Stimulated activated CD4-positive, alpha-beta T cell treated with anti-CD3 and anti-CD28 coated beads, Interleukin-2, amount 100 ng/mL, for 4 hours (primary cell): ENCODE results near the gene PTPN4.

Source experiments
- DNase-seq: peaks from one replicate; pipeline ENCODE4 v3.0.0-alpha.2; 2020; ENCODE audit warnings: low read depth

Gene PTPN4

DNA sequence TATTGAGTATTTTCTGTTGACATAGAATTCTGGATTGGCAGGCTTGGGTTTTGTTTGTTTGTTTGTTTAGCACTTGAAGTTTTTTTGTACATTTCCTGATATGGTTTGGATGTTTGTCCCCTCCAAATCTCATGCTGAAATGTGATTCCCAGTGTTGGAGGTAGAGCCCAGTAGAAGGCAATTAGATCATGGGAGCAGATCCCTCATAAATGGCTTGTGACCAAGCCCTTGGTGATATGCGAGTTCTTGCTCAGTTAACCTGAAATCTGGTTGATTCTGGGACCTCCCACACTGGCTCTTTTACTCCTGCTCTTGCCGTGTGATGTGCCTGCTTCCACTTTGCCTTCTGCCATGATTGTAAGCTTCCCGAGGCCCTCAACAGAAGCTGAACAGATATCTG lies 98.0 kb downstream of the PTPN4 start:
- no peak for DNase-seq

DNA sequence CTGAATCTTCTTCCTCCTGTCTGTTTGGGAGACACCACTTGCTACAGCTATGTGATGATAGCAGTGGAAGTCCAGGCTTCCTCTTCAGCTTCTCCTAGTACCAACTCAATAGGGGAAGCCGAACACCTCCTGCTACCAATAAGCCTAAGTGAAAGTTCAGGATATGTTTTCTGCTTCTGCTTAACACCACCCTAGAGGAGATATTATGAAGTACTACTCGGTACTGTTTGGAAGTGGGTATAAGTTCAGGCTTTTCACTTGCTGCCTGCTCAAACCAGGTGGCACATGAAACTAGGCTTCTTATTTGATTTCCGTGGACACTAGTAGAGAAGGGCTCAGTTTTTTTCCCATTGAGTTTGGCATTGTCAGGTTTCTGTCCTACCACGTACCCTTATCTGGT lies 99.8 kb downstream of the PTPN4 start:
- DNase-seq: no peak

GRCh38 chr2:119860924-119861323 lies 101.2 kb downstream of the PTPN4 start:
- no peak for DNase-seq

DNA sequence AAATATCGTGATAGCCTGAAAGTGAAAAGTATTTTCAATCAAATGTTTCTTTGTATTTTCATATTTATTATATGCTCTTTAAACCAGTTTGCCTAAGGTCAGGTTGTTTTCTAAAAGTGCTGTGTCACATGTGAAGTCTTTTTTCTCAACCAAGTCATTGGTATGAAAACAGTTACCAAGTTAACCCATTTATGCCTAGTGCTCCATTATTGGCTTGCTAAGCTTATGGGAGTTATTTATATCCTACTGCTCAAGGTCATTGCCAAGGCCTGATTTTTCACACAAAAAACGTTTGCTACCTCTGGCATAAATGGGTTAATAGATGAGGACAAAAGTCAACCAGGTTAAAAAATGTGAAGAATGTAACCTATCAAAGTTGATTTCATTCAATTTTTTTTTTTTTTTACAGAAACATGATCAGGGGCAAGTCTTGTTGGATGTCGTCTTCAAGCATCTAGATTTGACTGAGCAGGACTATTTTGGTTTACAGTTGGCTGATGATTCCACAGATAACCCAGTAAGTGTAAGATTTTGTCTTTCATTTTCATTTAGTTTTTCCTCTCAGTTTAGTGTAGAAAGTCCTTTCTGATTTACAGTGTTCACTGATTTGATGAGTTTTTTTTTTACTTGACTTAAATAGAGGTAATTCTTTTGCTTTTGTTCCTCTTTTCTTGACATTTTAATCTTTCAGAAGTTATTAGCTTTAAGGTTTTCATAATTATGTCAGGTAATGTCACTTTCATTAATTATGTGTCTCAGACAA lies 102.6 kb downstream of the PTPN4 start:
- DNase-seq: no peak

GRCh38 chr2:119864318-119864717 lies 104.6 kb downstream of the PTPN4 start:
- no peak for DNase-seq

DNA sequence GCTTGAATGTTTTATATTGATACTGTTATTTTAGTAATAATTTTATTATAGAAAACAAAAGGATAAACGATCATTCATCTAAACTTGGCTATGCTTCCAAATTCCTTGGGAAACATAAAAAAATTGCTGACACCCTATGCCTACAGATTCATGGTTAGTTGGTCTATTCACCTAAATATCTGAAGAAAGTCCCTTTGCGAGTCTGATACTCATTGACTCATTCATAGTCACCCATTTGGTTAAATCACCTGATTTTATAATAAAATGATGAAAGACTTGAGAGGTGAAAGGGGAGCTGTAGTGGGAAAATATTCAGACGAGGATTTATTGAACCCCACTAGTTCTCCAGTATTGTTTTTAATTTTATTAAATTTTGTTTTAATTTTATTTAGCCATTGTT lies 112.0 kb downstream of the PTPN4 start:
- DNase-seq: no peak

DNA sequence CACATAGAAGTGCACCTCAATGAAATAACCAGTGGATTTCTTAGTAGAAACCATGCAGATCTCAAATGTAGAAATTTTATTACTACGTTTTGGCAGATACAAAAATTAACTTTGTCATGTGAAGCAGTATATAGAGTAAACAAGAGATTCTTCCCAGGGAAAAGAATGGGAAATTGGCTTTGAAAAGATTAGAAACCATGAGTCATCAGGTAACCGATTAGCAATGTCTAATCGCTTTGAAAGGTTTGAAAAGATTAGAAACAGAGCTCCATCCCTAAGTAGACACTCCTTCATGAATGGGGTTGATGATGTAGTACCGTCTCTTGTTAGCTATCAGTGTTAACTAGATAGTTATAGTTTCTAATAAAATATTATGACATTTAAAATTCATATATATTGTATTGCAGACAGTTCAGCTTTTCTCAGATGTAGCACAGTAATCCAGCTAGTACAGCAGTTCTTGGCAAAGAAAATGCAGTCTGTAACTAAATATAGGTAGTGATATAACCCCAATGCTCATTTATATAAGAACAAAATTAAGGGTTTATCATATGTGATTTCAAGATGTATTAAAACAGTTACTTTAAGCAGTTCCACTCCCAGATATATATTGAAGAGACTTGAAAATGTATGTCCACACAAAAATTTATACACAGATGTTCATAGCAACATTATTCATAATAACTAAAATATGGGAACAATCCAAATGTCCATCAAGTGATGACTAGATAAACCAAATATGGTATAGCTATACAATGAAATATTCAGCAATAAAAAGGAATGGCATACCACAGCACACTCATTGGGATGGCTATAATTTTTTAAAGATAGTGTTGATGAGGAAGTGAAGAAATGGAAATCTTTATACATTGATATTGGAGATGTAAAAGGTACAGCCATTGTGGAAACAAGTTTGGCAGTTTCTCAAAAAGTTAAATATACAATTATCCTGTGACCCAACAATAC lies 113.9 kb downstream of the PTPN4 start:
- no peak for DNase-seq

DNA sequence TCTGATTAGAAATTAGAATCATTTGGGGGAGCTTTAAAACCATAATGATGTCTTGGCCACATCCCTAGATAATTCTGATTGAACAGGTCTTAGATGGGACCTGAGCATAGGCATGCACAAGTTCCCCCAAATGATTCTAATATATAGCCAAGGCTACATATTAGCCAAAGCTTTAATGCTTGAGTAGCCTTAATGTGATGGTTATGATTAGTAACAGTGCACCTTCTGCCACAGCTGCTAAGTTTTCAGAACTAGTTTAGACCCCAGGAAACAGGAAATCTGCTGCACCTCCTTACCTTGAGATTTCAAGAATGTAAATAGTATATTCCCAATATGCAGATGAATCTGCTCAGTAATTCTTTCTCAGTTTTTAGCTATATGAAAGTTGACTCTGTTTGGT lies 119.8 kb downstream of the PTPN4 start:
- no peak for DNase-seq

DNA sequence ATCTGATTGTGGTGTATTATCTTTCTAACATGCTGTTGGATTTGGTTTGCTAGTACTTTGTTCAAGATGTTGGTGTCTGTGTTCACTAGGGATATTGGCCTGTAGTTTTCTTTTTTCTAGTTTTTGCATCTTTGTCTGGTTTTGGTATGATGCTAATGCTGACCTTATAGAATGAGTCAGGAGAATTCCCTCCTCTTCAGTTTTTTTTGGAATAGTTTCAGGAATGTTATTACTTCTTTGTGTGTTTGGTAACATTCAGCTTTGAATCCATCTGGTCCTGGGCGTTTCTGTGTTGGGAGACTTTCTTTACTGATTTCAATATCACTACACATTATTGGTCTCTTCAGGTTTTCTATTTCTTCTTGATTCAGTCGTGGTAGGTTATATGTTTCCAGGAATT lies 129.0 kb downstream of the PTPN4 start:
- no peak for DNase-seq

DNA sequence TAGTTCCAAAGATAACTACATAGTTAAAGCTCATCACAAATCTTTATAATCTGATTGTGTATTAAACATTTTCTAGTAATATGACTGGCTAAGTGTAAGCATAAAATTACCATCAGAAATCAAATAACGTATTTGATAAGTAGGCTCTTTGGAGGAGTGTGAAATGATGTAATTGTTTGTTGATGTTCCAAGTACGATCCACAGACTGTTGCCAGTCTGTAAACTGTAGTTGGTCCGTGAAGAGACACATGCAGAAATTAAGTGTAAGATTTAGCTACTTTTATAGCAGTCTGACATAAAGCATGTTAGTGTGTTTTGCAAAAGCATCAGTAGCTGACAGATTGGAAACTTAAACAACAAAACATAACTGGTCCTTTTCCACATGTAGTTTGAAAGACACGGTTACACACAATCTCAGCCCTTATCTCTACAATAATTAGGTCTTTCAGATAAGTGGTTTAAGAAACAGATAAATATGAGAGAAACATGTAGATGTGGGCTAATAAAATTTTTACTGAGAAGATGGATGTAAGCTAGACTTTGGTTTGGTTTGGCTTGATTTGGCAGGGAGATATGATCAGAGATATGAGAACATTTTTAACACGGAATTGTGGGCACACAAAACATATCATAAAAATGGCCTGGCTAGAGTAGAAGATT lies 138.1 kb downstream of the PTPN4 start:
- DNase-seq: no peak

DNA sequence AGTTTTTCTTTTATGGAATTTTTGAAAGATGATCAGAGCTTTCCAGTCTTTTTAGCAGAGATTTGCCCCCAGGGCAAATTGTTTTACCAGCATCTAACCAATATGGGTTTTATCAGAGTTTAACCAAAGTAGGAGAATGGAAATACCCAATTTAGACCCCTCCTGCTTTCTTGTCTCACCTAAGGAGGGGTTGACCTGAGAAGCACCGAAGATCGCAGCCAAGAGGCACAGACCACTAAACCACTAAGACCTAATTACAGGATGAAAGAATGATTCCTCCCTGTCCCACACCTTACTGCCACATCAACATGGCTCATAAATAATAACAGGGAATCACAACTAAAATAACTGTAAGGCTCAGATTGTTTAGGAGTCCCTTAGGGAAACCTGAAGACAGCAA lies 141.3 kb downstream of the PTPN4 start:
- DNase-seq: no peak

- DNase-seq: no peak
Observed at GRCh38 chr2:119910566-119910965, 150.8 kb downstream of the PTPN4 start.

GRCh38 chr2:119914266-119914665 lies 154.5 kb downstream of the PTPN4 start:
- no peak for DNase-seq

- no peak for DNase-seq
Observed at GRCh38 chr2:119921825-119922224, 162.1 kb downstream of the PTPN4 start.

DNA sequence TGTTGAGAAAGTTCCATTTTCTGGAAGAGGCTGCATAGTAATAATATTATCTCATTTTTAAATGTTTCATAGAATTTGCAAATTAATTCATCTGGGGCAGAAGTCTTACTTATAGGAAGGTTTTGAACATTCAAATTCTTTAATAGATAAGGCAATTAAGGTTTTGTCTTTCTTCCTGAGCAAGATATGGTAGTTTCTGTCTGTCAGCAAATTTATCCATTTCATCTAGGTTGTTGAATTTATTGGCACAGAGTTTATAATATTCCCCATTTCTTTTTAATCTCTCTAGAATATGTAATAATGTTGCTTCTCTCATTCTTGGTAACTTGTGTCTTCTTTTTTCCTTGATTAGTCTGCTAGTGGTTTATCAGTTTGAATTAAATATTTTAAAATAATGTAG lies 163.0 kb downstream of the PTPN4 start:
- DNase-seq: no peak

DNA sequence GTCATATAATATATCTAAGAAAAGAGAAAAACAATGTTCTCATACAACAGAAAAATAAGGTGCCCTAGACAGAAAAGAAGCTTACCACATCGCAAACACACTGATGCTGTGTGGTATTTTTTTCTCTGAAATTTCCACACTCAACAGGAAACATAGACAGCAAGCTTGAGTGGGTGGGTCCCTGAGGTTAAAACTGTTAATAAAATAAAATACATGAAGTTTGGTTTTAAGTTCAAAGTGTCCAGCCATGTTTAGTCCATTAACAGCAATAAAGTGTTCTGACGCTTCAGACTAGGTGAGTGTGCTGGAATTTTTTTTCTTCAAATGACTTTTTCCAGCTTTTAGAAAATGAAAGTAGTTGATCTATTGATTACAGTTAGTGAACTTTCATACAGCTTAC lies 169.8 kb downstream of the PTPN4 start:
- DNase-seq: no peak

DNA sequence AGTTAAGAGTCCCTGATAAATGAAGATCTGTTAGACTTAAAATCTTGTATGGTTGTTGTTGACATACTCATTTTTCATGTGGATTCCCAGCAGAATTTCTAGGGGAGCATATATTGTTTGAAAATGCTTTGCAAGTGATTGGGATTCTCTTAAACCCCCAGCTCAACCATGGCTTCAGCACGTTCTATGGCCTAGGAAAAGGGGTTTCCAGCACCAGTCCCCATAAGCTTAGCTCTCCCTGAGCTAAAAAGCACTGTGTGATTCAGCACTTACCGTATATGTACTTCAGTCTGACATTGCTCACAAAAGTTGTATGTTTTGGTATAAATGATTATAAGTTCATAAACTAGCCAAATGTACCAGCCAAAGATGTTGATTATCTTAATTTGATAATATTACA lies 173.1 kb downstream of the PTPN4 start:
- no peak for DNase-seq

GRCh38 chr2:119934319-119934718 lies 174.6 kb downstream of the PTPN4 start:
- no peak for DNase-seq

GRCh38 chr2:119937680-119938079 lies 178.0 kb downstream of the PTPN4 start:
- no peak for DNase-seq

- no peak for DNase-seq
Observed at GRCh38 chr2:119939915-119940314, 180.2 kb downstream of the PTPN4 start.

- no peak for DNase-seq
Observed at GRCh38 chr2:119940856-119941255, 181.1 kb downstream of the PTPN4 start.

DNA sequence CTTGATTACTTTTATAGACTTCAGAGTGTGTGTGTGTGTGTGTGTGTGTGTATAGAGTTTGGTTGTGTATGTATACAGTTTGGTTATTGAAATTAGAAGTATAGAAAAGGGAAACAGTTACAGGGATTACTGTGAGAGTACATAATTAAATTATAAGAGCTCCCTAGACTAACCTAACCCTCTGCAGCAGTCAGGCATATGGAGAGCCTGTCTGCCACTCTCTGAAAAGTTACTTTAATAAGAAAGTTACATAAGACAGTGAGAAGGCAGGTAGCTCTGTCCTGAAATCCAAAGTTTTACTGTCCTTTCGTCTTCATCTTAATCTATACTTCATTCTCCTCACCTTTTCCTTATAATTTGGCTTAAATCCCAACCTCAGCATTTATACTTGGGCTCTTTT lies 181.7 kb downstream of the PTPN4 start:
- DNase-seq: no peak
